ENCODE data around the gene PIK3R3.

PIK3R3 gene

DNA sequence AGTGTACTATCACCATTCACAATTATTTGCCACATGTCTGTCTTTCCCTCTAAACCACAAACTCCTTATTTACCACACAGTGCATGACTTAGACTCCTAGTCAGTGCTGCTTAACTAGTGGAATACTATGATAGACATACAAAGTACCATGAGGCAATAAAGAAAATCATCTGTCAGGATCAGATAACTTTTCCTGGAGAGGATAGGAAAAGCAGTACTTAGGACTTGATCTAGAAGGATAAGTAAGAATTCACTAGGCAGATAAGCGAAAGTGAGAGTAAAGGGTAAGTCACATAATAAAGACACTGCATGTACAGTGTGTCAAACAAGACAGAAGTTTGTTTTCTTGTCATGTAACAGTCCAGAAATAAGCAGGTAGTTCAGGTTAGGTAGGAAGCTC lies 21.3 kb upstream of the PIK3R3 start:
- no peak for DNase-seq

DNA sequence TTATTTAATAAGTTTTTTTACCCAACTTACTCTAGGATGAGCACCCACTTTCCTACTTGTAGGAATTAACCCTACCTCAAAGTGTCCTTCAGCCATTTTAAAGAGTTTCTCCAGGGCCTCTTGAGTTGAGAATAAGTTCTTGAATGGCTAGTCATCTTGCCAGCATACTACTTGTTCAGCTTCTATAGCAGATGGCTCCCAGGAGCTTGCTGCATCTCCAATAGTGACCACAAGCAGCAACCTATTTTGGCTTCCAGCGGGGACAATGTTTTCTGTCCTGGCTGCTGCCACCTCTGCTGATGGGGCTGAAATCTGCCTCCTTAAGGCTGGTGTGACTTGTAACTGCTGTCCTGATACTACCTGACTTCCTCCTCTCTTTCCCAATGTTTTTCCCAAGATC lies 20.8 kb upstream of the PIK3R3 start:
- DNase-seq, result no peak

DNA sequence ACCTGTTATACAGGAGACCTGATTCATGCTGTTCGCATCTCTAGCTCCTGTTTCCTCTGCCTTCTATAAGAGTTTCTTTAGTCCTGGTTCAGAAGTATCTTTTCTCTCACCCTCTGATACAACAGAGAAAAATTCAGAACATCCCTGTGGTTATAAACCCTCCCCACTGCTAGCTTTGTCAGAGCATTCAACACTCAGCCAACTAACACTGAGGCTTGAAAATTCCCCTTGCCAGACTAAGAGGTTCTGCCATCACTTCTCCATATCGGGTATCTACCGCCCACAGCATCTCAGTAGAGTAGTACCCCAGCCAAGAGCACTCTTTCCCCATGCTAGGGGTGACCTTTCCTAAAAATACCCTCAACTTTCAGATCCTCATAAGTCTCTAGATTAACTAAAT lies 19.6 kb upstream of the PIK3R3 start:
- no peak for DNase-seq

DNA sequence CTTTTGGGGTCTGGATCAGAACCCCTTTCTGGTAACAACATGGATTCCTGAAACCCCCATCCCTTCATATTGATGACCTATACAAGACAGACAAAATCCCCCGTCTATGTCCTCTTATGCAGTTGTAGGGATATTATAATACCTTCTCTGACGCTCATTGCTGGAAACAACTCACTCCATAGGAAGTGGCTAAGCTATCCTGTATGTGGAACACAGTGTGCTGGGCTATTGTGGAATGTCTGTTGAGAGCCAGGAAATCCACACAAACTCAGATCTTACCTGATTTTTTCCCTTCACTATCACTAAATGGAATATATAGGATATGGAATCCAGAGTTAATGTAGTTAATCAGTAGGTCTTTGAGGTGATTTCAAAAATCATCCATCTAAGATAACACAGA lies 17.7 kb upstream of the PIK3R3 start:
- peak; percentile 20 for DNase-seq

DNA sequence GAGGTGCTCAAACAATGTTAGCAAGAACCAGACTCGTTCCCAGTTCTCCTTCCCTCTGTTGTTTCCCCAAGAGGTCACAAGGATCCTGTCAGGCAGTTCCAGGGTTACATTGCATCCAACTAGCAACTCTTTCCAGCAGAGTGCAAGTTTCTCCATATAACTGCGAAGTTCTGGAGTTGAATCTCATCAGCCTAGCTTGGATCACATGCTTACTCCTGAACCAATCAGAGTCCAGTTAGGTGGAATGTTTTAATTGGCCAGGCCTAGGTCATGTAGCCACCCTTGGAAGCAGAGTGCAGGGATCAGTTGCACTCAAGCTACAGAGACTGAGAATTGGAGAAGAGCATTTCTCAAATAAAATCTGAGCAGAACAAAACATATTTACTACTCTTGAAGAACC lies 15.9 kb upstream of the PIK3R3 start:
- DNase-seq, result no peak

DNA sequence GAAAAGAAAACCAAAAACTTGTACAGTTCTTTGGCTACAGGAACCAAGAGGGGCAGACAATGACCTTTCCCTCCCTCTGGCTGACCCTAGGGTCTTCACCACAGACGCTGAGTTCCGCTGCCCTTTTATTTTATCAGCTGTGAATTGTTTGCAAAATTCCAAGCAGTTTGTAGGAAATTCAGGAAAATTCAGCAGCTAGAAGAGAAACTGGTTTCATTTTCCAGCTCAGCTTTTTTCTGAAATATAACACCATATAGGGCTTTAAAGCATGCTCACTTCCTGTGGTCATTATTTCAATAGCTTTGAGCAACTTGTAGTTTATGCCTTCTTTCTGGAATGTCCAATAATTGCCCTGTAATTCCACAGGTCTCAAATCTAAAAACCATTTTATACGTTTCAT lies 5.5 kb upstream of the PIK3R3 start:
- DNase-seq, result no peak

DNA sequence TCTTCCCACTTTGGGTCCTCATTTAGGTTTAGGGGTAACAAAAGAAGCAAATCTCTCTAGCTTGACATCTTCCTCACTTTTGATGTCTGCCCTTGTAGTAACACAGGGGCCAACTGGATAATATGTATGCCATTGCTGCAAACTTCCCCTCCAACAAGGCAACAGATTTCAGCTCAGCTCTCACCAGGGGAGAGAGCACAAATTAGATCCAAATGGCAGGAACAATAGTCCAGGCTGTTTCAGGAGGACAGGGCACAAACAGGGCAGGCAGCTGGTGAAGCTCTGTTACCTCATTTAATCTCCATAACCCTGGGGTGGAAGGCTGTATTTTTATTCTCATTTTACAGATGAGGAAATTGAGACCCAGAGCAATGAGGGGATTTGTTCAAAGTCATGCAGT lies 4.3 kb upstream of the PIK3R3 start:
- DNase-seq, result no peak

DNA sequence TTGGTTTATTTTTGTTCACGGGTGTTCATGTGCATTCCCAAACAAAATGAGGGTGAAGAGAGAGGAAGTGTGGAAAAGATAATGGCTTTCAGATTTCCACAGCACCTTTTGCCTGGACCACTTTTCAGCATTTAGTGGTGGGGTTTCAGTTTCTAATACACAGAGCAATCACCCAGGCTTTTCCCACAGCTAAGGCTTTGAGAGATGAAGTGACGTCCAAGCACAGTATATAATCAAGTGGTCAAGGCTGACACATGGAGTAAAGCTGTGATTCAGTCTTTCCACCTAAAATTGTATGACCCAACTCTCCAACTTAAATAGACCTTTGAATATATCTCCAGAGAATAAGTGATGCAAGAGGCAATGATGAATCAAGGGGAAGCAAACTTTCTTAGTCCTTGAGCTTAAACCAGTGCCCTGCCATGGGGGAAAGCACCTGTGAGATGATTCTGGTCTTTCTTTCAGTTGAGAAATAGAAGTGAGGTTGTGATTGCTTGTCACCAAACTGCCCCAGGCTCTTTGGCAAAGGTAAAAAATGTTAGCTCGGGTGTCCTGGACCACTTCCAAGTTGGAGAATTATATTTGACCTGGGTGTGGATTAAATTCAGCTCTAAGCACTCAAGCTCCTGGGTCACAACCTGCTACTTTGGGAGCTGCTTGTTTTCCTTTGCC lies 2.4 kb upstream of the PIK3R3 start:
- DNase-seq, result peak; percentile 77

DNA sequence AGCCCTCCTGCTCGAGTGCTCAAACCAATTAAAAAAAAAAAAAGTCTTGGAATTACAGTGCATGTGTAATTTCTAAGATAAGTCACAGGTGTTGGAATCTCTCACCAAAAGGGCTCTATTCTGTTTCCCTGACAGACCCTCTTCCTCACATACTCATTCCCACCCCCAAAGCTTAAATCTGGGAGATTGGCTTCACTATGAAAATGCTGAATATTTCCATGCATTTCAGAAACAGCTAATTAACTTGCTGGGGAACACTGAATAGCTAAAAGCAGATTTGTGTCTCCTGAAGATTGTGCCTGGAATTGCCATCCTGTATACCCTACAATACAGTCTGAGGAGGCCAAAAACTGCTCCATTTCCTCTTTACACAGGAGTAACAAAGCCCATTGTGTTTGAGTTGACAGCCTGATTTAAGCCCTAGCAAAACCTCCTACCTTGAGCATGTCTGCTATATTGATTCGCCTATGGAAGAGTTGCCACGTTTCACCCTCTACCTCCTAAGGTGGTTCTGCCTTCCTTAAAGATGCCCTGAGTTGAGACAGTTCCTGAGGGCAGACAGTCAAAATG lies 1.4 kb upstream of the PIK3R3 start:
- DNase-seq, result peak; percentile 48

DNA sequence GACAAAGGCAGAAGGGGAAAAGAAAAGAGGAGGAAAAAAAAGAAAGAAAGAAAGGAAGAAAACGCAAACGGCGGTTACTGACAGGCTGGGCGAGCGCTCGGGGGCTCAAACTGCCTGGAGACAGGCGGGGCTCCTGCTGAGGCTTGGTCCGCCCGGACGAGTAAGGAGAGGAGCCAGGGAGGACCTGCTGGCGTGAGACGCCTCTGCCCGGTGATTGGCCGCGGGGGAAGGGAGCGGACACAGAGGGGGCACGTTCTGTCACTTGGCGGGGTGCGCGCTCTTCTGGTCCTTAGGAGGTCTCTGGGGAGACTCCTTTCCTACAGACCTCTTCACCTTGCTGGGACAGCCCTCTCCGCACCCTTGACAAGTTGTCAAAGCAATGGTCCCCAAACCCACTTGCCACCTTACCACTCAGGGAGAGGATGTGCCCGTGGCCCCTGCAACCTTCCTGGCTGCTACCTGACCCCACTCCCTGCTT lies 791 bp upstream of the PIK3R3 start:
- DNase-seq, result peak; percentile 95

DNA sequence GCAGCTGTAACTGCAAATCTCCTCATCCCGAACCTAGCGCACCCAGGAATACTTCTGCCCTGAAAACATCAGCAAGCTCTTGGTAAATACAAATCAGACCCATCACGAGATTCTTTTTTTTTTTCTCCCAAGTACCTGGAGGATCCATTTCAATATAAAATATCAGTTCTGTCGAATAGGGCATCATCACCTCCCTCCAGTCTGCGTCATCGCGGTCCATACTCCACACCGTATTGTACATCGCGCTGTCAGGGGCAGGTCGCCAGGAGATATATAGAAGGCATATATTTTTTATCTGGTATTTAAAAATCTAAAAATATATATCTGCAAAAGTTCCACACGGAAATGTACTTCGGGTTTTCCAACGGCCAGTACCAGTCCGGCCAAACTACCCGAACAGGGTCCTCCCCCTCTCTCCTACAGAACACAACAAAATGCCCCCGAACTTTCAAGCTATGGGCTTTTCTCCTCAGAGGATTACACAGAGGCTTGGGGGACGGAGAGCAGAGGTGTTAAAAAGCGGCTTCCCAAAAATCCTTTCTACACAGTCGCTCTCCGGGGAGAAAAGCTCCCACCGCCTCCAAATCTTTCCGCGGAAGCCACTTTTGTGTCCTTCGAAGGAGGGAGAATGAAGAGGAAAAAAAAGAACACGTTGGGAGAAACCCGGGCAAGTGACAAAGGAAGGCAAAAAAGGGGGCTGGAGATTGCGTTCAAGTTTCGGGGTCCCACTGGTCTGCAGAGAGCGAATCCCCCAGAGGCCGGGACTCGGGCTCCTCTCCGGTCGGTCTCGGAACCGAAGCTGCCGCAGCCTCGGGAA lies 509 bp downstream of the PIK3R3 start:
- peak; percentile 83 for DNase-seq

DNA sequence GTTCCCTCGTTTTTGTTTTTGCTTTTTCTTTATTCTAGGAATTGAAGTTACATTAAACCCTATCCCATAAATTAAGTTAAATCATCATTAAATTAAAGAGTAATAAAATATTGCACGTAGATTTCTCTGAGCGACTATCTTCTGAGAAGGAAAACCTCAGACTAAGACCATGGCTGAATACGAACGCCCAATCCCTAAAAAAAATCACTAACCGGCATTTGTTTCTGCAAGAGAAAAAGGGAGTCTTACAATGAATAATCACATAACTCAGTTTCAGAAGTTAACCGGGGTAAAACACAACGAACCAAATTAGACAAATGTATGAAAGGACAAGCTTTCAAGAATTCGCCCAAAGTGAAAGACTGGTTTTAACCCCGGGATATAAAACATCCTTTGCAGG lies 1.3 kb downstream of the PIK3R3 start:
- DNase-seq, result peak; percentile 22

DNA sequence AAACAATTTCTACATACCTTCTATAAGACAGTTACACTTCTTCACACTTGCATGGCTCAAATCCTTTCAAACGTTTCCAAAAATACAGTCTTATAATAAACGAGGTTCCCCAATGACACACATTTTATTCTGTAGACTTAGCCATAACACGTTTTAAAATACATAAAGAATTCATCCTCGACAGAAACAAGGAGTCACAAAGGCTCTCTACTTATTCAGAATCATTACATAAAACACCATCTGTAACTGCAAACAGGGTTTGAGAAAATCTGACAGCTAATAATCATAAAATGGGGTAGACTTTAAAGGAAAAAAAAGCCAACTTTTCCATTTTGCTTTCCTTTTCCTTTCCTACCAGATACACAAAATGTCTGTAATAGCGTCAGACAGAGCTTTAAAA lies 1.8 kb downstream of the PIK3R3 start:
- DNase-seq, result no peak

DNA sequence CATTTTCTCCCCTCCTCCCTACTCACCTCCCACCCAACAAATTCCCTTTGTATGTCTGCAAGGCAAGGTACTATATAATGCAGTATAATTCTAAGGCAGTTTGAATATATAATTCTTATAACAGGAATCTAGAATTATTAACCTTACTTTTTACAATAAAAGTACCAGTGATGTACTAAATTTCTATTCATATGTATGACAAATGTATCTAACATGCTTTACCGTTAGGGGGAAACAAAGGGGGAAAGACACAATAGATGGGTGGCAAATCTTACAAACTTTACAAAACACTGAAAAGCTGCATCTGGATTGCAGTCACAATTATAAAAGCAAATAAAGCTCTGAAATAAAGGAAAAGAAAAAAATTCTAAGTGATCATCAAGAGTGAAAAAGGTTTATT lies 2.3 kb downstream of the PIK3R3 start:
- no peak for DNase-seq

DNA sequence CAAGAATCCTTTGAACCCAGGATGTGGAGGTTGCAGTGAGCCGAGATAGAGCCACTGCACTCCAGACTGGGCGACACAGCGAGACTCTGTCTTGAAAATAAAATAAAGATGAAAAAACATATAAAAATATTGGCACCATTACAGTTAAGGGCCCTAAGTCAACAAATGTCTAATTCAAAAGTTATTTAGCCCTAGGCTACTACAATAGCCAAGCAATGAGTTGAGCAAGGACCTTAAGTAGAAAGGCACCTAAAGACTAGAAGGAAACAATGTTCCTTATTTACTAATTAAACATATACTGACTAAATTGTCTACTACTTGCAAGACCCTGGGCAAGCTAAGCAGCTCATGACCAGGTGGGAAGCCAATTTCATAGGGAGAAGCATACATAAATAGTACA lies 4.1 kb downstream of the PIK3R3 start:
- no peak for DNase-seq

DNA sequence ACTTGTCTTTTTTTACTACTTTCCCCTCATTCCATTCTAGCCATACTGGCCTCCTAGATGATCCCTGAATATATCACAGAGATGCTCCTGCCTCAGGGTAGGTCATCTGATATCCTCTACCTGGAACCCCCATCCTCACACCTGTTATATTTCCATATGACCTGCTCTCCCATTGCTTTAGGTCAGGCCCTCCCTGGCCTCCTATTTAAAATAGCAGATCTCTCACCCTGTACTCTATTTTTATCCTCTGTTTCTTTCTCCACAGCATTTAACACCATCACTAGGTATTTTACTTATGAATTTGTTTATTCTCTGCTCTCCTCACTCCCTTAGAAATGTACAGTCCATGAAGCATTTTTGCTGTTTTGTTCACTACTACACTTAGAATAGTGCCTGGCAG lies 13.6 kb downstream of the PIK3R3 start:
- no peak for DNase-seq

DNA sequence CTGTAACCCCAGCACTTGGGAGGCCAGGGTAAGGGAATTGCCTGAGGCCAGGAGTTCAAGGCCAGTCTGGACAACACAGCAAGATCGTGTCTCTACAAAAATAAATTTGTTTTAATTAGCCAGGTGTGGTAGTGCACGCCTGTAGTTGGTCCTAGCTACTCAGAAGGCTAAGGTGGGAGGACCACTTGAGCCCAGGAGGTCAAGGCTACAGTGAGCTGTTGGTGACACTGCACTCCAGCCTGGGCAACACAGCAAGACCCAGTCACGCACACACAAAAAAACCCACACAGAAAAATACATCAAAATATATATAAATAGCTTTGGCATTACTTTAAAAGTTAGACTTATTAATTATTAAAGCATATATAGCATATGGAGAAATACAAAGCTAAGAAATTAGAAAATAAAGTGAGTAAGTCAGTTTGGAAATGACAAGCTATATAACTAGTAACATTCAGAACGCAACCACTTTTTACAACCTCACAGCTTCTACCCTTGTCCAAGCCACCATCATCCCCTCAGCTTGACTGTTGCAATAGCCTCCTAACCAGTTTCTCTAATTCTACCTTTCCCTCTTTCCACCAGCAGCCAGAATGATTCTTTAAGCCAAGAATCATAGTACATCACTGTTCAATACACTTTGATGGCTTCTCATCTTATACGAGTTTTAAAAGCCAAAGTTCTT lies 14.5 kb downstream of the PIK3R3 start:
- DNase-seq, result no peak

DNA sequence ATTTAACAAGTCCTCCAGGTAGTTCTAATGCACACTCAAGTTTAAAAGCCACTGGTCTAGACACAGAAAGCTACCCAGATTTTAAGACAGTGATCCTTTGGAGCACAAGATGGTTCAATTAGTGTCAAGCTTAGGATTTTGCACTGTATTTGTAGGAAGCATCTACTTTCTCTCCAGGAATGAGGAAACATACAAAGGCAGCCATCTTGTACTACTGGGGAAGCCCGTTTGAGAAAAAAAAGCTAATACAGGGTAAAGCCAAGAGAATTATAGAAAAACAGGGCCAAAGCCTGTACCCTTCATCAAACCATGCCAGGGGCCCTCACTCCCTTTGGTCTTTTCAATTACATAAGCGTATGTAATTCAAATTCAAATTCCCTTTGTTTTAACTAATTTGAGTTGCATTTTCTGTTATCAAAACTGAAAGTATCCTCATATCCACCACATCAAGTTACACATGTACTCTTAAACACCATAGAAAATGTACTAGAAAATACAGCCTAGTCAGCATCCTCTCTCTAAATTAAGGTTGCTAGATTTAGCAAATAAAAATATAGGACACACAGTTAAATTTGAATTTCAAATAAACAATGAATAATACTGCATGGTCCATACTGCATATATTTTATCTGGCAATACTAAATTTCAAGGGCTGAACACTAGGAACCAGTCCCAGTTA lies 17.4 kb downstream of the PIK3R3 start:
- no peak for DNase-seq

DNA sequence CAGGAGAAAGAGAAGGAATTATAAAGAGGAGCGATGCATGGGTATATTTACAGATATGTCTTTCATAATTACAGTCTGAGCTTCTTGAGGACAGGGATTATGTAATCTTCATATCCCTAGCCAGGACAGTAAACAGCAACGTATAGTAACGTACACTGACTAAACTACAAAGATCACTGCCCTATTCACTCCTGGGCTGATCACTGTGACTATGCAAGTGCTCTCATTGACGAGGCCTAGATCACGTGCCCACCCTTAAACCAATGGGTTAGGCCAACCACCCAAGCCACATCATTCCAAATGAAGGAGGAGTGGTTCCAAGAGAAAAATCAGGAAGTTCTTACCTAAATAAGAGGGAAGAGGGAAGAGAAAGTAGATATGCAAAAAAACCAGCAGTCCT lies 18.5 kb downstream of the PIK3R3 start:
- no peak for DNase-seq

DNA sequence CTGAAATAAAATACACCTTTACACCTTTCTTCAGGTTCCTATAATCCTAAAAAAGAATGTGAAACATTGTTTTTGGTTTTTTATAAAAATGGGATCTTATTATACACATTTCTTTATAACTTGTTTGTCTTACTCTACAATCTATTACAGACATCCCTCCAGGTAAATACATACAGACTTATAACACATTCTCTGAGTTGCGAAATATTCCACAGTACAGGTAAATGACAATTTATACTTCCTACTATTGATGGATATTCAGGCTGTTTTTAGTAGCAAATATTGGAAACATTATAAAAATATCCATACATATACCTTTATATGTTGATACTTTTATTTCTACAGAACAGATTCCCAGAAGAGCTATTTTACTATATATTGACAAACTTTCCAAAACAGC lies 20.3 kb downstream of the PIK3R3 start:
- DNase-seq, result no peak

DNA sequence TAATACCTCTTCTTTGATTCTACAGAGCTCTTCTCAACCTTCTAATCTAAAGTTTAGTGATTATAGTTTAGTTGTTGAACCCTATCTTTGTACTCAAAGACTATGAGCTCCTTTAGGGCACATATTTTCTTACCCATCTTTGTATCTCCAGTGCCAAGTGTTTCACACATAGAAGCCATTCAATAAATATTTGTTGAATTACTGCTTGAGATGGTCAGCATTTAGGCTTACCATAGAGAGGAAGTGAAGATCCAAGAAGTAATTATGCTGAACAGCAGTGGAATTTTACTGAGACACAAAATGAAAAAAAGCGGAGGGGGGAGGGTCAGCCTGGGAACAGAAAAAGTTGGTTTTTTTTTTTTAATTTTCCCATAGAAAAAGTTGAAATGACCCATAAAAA lies 21.9 kb downstream of the PIK3R3 start:
- DNase-seq, result no peak

DNA sequence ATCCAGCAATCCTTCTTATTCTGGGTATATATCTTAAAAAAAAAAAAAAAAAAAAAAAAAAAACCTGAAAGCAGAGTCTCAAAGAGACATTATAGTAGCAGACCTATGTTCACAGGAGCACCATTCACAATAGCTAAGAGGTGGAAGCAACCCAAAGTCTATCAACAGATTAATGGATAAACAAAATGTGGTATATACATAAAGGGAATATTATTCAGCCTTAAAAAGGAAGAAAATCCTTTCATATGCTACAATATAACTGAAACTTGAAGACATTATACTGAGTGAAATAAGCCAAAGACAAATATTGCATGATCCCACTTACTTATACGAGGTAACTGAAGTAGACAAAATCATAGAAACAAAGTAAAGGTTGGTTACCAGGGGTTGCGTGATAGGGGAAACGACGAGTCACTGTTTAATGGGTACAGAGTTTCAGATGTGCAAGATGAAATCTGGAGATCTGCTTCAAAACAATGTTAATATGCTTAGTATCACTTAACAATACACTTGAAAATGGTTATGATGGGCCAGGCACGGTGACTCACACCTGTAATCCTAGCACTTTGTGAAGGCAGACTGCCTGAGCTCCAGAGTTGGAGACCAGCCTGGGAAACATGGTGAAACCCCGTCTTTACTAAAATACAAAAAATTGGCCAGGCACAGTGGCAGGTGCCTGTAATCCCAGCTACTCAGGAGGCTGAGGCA lies 29.5 kb downstream of the PIK3R3 start:
- DNase-seq, result no peak

Data from NCI-H82 (cell line).